AG04450 (cell line): Measurements from ENCODE around the gene MALRD1. TPM values are rescaled to one million over a fixed set of nuclear protein-coding genes. Genes with fewer than 3 reads are reported as not detected.

Source experiments
- CTCF ChIA-PET: fragments of 300-600, 350-600 bp; formaldehyde crosslinking; extraction: SDS; loops from one replicate; lab custom pipeline; 2022; ENCODE audit warnings: antibody characterized with exemption, inconsistent platforms; lab: Charles Lee
- POLR2A ChIA-PET: fragments of 350-600 bp; formaldehyde crosslinking; extraction: SDS; loops from one replicate; lab custom pipeline; 2021; ENCODE audit warnings: antibody characterized with exemption, inconsistent platforms; lab: Yijun Ruan, JAX
- DNase-seq: peaks from one replicate; pipeline ENCODE4 v3.0.0-alpha.2; 2011; ENCODE audit warnings: low read depth, low spot score
- H3K27ac ChIP-seq: one replicate; pipeline ENCODE4 v1.5.1; 2012; ENCODE audit warnings: low read depth, low read length, control low read depth
- H3K27me3 ChIP-seq: one replicate; pipeline ENCODE4 v1.6.0; 2012; ENCODE audit warnings: low read length; ENCODE audit not compliant: control insufficient read depth, insufficient read depth
- H3K4me3 ChIP-seq: 2 replicates; pipeline ENCODE4 v1.5.1; 2011; ENCODE audit warnings: mild to moderate bottlenecking, low read depth, low read length, control low read depth
- H3K9me3 ChIP-seq: 2 replicates; pipeline ENCODE4 v1.5.1; 2012; ENCODE audit warnings: low read length; ENCODE audit not compliant: control insufficient read depth, insufficient read depth
- CTCF ChIP-seq: IDR thresholded peaks from 2 replicates; pipeline ENCODE4 v1.5.1; 2011; ENCODE audit warnings: low read depth, low read length, control low read depth, inconsistent platforms
- polyA plus RNA-seq: library from polyadenylated mRNA; depleted of rRNA; stranded (reverse); fragments of >200 nt; gene quantifications from 2 replicates; pipeline ENCODE4 v1.2.3, GENCODE V29; 2011

Gene MALRD1
- polyA plus RNA-seq, 1 experiment: 2.4 TPM

GRCh38 chr10:19480353-19480752 is 431.8 kb downstream of the MALRD1 start:
- ChIA-PET CTCF (no interaction called here), POLR2A (no interaction called here)

GRCh38 chr10:19483421-19483820 is 434.8 kb downstream of the MALRD1 start:
- DNase-seq: no peak
- no peak for TF ChIP-seq CTCF
- ChIA-PET POLR2A (no interaction called here), CTCF (no interaction called here)
- no peaks in the 10 kb centered on the region for H3K9me3 ChIP-seq
- H3K27ac ChIP-seq: no peak overlapping the region
- H3K4me3 ChIP-seq: no peak overlapping the region
- H3K27me3 ChIP-seq: no peaks in the 10 kb centered on the region

More at GRCh38 chr10:19480353-19480752, 431.8 kb downstream of the MALRD1 start:
- no peak for TF ChIP-seq CTCF
- H3K27ac ChIP-seq: no peak overlapping the region
- no peaks in the 10 kb centered on the region for H3K27me3 ChIP-seq
- no peak overlapping the region for H3K4me3 ChIP-seq
- no peak for DNase-seq
- H3K9me3 ChIP-seq: no peaks in the 10 kb centered on the region

GRCh38 chr10:19488592-19489280 is 440.1 kb downstream of the MALRD1 start:
- Histone ChIP-seq H3K4me3 (peak overlapping the region; percentile 52), H3K9me3 (no peaks in the 10 kb centered on the region), H3K27me3 (no peaks in the 10 kb centered on the region), H3K27ac (peak overlapping the region; percentile 58)
- DNase-seq: no peak
- TF ChIP-seq CTCF: peak; percentile 35; the same call in 1 of the 2 replicates
- POLR2A ChIA-PET: interaction anchor here (0.7 kb wide), 1 partner anchor 212 kb away, joined by 3 read pairs; no protein-coding TSS in a partner anchor
- CTCF ChIA-PET: interaction anchor here (0.6 kb wide), 1 partner anchor 598 kb away, joined by 3 read pairs; no protein-coding TSS in a partner anchor

GRCh38 chr10:19491166-19491565 is 442.6 kb downstream of the MALRD1 start:
- ChIA-PET CTCF (no interaction called here), POLR2A (no interaction called here)
- no peaks in the 10 kb centered on the region for H3K9me3 ChIP-seq
- DNase-seq: no peak
- TF ChIP-seq CTCF: no peak
- no peak overlapping the region for H3K4me3 ChIP-seq
- H3K27me3 ChIP-seq: no peaks in the 10 kb centered on the region
- H3K27ac ChIP-seq: no peak overlapping the region

GRCh38 chr10:19493917-19494316 is 445.3 kb downstream of the MALRD1 start:
- H3K27ac ChIP-seq: no peak overlapping the region
- H3K27me3 ChIP-seq: no peaks in the 10 kb centered on the region
- no peak overlapping the region for H3K4me3 ChIP-seq
- no peak for TF ChIP-seq CTCF
- ChIA-PET CTCF (no interaction called here), POLR2A (no interaction called here)
- DNase-seq: no peak
- H3K9me3 ChIP-seq: no peaks in the 10 kb centered on the region
